Inflammatory macrophage treated with lipopolysaccharide for 1 hour (primary cell): ENCODE data around the gene SETD6.
A peak's percentile ranks its signal among the peaks of the same experiment; 100 is the strongest.

Experiments
- DNase-seq, 2 donors: peaks; one replicate each; pipeline ENCODE4 v3.0.0-alpha.2; 2020 to 2022

Gene SETD6

DNA sequence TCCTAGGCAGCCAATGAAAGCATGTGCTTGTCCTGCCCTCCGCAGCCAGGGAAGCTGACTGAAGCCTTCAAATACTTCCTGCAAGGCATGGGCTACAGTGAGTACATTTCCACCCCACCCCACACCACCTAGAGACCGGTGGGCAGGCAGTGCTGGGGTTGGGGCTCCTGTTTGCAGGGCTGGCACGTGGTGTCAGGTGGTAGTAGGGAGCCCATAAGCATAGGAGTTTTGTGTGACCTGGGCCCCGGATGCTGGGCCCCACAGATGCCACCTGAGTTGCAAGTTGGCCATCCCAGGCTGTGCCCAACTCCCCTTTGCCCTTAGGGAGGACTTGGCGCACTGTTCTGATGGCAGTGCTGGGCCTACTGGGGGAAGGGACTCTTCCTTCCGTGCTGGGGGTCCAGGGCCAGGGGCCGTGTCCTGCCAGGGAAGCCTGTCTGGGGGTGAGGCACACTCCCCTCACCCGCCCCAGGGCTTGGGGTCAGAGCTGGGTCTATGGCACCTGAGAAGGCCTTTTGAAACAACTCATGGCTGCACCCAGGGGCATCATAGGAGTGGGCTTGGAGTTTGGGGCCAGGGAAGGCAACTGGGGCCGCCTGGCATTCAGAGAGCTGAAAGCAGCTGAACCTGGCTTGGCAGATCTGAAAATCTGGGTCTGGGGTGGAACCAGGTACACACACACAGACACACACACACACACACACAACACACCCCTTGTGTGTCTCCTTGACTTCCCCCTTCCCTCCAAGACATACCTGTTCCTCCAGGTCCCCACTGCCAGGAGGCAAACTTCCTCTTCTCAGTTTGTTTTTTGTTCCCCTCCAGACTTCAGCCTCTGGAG is 5.8 kb upstream of the SETD6 start:
- DNase-seq, result no peak

DNA sequence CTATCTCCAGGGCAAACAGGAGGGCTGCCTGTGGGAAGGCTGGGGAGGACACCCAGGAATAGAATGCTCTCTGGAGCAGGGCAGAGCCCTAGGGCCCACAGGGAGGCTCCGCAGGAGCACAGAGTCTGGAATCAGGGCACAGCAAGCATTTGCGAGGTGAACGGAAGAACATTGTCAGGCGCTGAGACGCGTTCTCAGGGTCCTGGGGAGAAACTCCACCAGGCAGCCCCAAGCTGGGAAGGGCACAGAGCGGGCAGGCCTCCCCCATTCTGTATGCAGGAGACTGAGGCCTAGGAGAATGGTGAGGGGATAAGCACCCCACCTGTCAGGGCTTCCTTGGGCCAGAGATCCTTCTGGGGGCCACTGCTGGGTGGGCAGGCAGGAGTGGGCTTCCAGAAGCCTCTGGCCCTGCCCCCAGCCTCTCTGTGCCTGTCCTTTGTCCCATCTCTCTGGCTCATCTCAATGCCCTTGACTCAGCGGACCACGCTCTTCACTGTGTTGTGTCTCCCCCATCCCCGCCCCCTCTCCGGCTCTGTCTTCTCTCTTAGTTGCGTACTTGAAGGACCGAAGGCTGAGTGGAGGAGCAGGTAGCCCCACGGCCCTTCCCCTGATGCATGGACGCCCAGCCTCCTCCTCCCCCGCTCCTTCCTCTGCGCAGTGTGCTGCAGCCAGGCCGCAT is 5.1 kb upstream of the SETD6 start:
- no peak for DNase-seq

DNA sequence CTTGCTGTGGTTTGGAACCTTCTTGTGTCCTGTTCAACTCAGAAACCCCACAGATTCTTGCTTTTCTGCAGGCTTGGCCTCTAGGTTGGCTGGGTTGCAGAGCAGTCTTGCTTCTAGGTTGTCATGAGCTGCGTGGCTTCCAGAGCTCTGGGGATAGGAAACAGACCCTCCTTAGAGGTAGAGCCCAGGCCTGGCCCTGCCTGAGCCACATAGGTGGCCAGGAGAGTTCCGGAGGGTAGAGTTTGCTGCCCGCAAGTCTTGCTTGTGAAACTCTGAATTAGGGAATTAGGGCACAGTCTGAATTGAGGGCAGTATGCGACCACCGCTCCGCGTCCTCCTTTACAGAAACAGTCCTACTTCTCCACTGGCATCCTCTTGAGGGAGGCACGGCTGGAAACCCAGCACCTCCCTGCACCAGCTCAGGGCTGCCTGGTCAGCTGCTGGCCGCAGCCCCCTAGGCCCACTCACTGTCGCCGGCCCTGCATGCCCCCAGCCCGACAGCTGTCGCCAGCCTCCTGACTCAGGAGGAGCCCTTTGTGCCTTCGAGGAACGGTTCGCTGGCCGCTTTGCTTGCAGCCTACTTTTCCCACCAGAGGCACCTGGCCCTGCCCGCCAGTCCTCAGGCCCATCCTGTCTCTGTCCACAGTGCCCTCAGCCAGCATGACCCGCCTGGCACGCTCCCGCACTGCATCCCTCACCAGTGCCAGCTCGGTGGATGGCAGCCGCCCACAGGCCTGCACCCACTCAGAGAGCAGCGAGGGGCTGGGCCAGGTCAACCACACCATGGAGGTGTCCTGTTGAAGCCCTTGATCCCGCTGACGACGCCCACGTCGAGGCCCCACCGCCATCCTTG is 4.3 kb upstream of the SETD6 start:
- DNase-seq, result no peak

DNA sequence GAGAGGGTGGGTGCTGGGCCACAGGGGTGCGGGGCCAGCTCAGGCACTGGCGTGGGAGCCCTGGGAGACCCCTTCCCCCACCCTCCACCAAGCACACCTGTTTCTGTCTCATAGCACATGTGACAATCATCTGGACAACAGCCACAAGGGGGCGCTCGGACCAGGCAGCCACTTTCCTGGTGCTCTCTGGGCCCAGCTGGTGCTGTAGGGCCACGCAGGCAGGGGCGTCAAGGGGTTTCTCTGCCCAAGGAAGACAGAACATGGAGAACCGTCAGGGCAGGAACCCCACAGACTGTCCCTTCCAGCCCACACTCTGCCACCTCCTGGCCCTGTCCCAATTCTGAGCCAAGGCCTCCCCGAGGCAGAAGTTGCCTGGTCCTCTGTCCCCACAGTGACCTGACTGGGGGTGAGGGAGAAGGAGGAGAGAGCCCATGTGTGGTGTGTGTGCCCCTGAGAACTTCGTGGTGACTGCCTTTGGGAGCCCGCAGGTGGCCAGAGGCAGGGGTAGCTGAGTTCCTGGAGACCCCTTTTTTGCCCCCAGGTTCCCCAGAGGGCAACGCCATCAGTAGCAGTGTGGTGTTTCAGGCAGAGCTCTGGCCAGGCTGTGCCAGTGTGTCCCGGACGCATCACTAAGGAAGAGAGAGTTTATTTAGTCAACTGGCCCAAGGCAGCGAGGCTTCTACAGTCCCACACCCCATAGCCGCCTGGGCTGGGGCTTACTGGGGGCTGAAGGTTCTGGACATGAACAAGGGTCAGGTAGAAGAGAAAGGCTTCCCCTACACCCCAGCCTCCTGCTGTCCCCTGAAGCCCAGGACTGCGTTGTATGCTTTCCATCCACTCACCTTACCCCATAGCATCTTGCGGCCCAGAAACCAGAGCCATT is 3.1 kb upstream of the SETD6 start:
- DNase-seq, result peak; percentile 28 to 80

DNA sequence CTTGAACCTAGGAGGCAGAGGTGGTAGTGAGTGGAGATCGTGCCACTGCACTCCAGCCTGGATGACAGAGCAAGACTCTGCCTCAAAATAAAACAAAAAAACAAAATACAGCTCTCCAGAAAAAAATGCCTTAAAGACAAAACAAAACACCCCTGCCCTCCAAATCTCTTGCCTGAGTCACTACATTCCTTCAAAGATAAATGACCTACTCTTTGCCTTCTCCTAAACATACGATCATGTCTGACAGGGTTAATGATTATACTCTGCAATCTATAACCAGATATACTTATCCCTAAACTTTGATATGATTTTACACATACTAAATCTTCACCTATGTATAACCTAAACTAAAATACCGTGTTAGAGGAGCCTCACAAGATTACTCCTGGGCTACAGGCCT is 1.4 kb upstream of the SETD6 start:
- no peak for DNase-seq

DNA sequence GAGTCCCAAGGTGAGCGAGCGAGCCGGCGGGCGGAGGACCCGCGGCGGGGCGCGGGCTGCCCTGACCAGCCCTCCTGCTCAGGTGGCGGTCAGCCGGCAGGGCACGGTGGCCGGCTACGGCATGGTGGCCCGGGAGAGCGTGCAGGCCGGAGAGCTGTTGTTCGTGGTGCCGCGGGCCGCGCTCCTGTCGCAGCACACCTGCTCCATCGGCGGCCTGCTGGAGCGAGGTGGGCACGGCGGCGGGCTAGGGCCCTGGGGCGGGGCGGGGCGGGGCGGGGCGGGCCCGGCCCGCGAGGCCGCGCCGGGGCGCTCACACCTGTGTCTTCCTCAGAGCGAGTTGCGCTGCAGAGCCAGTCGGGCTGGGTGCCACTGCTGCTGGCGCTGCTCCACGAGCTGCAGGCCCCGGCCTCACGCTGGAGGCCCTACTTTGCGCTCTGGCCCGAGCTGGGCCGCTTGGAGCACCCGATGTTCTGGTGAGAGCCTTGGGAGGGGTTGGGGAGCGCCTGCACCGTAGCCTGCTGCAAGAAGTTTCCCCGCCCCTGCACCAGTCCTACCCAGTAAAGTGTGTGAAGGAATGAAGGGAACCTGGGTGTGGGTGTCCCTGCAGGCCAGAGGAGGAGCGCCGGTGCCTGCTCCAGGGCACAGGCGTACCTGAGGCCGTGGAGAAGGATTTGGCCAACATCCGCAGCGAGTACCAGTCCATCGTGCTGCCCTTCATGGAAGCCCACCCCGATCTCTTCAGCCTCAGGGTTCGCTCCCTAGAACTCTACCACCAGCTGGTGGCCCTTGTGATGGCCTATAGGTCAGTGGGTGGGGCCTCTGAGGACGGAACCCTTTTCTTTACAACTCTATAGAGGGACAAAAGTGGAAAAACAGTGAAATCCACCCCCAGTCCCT is 802 bp downstream of the SETD6 start:
- no peak for DNase-seq

DNA sequence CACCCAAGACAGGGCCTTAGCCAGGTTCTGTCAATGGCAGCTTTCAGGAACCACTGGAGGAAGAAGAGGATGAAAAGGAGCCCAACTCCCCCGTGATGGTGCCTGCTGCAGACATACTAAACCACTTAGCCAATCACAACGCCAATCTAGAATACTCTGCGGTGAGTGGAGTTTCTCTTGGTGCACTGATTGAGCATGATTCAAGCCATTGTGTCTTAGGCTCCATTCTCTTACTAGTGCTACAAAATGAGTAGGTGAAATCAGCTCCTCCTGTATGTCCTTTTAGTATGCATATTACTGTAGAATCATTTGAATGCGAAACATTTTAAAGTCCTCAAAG is 1.4 kb downstream of the SETD6 start:
- no peak for DNase-seq

DNA sequence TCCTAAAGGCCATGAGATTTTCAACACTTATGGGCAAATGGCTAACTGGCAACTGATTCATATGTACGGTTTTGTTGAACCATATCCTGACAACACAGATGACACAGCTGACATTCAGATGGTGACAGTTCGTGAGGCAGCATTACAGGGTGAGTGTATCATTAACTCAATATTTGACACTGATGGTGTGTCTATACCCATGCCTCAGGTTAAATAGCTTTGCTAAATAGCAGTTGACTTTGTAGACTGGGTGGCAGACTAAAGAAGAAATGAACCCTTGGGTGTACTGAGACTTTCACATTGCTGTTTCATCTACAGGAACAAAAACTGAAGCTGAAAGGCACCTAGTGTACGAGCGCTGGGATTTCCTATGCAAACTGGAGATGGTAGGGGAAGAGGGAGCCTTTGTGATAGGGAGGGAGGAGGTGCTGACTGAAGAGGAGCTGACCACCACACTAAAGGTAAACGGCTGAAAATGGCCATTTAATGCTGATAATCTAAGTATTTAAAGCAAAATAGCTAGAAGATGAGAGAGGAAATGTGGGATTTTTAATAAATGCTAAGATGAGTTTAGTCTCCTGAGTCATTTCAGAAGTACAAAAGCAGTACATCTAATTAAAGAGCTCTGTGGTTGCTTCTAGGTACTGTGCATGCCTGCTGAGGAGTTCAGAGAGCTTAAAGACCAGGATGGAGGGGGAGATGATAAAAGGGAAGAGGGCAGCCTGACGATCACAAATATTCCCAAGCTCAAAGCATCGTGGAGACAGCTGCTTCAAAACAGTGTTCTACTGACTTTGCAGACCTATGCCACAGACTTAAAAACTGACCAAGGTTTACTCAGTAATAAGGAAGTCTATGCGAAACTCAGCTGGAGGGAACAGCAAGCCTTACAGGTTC is 3.0 kb downstream of the SETD6 start:
- DNase-seq, result no peak

DNA sequence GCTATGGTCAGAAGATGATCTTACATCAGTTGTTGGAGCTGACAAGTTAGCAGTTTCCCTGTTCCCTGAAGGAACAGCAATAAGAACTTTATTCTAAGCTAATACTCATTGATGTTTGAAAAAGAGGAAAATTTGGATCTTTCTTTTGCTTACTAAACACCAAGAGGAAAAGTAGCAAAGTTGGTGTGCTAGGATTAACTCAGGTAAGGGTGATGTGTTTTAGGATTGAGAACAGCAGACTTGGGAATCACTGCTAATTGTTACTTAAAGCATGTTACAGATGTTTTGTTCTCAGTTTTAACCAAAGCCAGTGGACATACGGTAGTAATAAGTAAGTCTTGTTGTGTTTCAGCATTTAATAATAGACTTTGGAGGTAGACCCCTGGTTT is 3.7 kb downstream of the SETD6 start:
- DNase-seq, result no peak

DNA sequence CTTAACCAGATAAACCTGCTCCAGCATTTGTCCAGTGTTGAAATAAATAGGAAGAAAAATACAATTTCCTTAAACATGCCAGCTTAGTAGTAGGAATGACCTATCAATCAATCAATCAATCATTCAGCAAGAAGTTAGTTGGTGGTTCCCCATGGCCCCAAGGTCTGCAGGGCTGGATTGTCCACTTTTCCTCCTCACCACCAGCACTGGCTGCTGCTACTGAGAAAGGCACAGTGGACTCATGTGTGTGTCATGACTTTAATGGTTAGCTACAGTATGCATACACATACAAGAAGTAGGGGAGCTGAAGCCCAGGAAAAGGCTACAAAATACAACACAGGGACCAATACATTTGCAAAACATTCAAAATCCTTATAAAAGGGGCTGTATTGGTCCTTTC is 4.4 kb downstream of the SETD6 start:
- no peak for DNase-seq

DNA sequence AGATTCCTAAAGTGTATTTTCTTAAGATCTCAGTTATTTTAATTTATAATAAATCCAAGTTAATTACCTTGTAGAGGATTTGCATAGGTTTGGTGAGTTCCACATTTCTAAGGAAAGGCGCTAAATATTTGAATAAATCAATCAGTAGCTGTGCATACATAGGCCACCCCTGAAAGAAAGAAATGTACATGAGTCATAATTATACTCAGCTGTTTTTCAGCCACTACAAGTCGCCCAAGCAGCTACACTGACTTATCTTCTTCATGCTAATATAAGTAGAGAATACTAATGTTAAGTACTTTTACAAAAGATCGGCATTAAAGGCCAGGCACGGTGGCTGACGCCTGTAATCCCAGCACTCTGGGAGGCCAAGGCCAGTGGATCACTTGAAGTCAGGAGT is 14.9 kb downstream of the SETD6 start:
- DNase-seq, result no peak

DNA sequence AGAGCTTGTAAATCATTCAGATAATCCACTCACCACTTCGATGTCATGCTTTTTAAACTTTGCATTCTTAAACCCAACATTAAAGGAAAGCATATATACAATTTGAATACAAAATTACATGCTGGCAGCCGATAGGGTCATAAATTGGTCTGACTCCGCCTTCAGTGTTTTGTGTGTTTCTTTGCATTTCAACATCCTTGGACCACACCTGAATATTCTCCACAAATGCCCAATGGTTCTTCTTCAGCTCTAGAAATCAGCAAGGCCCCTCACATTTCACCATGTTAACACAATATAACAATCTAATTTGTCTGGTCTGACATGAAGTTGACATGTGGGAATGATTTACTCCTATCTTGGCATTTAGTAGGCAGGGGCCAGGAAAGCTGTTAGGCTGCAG is 17.1 kb downstream of the SETD6 start:
- DNase-seq, result no peak

DNA sequence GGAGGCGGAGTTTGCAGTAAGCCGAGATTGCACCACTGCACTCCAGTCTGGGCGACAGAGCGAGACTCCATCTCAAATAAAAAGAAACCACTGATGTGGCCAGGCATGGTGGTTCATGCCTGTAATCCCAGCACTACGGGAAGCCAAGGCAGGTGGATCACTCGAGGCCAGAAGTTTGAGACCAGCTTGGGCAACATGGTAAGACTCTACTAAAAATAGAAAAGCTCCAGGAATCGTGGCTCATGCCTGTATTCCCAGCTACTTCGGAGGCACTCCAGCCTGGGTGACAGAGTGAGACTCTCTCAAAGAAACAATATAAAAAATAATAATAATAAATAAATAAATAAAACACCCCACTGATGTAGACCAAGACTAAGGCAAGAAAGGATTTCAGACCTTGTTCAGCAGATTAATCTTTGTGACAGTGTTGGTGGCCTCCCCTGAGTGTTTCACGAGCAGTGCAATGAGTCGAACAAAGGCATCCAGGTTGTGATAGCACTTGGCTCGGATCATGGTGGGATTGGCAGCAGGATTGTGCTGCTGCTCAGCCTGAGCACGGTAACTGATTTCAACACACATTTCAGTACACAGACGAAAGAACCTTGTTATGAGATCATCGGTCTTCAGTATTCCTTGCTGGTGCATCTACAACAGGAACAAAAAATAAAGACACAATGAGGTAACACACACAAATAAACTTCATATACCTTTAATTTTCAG is 18.6 kb downstream of the SETD6 start:
- no peak for DNase-seq

DNA sequence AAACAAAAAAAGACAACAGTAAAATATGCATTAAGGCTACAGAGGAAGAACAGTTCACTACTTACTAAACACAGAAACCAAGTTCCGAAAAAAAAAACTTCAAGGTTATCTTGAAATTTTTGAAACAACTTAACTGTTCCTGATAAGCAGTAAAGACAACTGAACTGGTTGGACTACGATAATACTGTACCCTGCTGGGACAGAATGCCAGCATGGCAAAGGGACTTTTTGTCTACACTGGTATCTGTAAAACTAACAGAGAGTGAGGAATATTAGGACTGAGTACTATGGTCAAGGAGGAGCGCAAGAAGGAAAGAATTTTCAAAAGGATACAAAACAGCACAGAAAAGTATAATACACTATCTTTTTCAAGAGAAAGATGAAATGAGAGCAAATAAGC is 19.8 kb downstream of the SETD6 start:
- DNase-seq, result no peak

DNA sequence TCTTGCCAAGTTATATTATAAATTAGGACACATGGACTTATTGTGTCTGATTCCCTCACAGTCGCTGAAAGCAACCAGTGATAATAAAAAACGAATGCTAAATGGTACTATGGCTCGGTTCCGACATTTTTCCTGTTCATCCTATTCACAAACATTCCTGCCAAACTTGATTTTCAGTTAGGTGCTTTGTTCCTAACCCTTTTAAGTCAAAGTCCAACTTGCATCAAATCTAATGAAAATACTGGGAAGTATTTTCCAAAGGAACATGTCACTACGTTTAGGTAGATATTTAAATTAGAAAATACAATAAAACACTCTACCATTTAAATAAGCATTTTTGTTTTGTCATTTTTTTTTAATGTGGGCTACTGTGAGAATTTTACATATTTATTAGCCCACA is 21.0 kb downstream of the SETD6 start:
- no peak for DNase-seq

DNA sequence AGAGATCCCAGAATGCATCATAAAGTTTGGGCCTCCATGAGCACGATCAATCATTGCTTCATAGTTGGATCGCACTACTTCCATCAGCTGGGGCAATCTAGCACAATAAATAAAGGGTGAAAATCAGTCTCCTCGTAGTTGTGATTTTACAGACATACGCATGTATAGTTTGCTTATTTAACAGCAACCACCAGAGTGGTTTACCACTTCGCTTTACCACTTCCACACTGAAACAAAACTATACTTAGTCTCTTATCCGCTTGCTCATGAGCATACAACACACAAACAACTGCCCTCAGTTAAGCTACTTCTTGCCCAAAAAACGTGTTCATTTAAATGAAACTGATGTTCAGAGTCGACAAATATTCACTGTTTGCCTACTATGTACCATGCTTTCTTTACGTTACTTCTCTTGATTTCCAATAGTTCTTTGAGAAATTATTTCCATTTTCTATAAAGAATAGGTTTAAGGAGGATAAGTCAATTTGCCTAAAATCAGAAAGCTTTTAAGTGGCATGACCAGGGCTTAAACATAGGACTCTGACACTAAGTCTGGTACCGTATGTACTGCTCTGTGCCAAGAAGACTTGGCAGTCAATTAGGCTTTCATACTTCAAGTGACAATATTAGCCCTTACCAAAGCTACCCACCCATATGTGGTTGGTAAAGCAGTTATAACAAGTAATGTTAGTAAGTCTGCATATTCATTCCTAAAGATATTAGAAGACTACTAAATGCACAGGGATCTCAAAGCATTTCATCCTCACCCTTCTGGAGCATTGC is 22.0 kb downstream of the SETD6 start:
- DNase-seq, result no peak

DNA sequence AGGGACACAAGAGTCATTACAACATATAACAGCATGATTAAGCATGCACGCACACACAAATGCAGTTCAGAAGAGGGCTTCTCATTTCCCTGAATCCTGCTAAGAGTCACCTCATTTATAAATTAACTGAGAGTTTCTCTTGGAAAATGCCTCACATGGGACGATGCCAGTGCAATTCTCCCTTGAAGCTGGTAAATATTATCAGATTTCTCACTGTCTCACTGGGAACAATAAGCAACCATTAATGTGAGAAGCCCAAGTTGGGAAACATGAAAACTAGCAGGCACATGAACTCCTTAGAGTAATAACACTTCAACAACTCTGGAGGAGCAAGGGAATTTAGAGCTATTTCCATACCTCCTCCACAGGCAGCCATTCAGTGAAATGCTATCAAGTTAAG is 26.4 kb downstream of the SETD6 start:
- DNase-seq, result no peak

DNA sequence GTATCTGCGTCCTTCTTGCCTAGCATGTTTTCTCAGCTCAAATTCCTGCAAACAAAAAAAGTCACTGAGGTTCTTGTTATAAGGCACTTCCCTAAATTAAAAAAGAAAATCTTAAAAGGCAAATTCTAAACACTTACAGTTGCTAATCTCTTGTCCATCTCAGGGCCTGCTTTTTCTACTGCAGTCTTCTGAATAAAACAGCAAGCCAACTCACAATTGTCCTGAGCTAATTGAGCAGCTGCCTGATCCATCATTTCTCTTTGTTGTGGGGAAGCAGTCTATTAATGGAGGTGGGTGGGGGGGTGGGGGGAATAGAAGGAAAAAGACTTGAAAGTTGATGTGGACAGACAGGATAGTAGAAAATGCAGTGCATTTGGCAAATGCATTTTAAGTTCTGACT is 27.0 kb downstream of the SETD6 start:
- DNase-seq, result no peak

DNA sequence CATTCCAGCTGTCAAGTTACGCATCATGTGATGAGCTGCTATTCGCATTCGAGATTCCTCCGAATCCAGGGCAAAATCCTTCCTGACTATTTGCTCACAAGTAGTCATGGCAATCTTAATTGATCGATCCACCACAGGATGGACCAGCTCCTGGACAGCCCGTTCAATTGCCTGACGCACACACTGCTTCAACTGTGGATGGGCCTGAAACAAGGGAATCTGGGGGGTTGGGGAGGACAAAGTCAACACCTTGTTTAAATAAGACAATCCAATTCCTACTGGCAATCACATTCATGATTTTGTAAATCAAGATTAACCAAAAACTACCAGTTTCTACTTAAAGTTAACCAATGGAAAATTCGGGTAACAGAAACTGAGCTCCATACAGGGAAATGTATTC is 28.4 kb downstream of the SETD6 start:
- DNase-seq, result no peak
